Measurements from ENCODE around the gene C7orf57.
"Not testable (repeated sequence)": the region's sequence is repeated elsewhere in the genome, so short reads cannot be mapped to it uniquely, and the experiment has no call there.

C7orf57 gene

GRCh38 chr7:48033922-48034321 lies 1.4 kb upstream of the C7orf57 start:
- in situ Hi-C loops (cut with MboI; ENCODE audit: low sequenced_read_pairs): no loop called here

GRCh38 chr7:48035967-48036478 lies 680 bp downstream of the C7orf57 start:
- in situ Hi-C loops (cut with MboI; ENCODE audit: low sequenced_read_pairs): no loop called here

- in situ Hi-C loops (cut with MboI; ENCODE audit: low sequenced_read_pairs): no loop called here
Measured at GRCh38 chr7:48038815-48039506, 3.6 kb downstream of the C7orf57 start.

- in situ Hi-C loops (cut with MboI; ENCODE audit: low sequenced_read_pairs): no loop called here
Measured at GRCh38 chr7:48040944-48041652, 5.8 kb downstream of the C7orf57 start.

GRCh38 chr7:48041653-48041970 lies 6.3 kb downstream of the C7orf57 start:
- in situ Hi-C loops (cut with MboI; ENCODE audit: low sequenced_read_pairs): no loop called here

- in situ Hi-C loops (cut with MboI; ENCODE audit: low sequenced_read_pairs): no loop called here
Measured at GRCh38 chr7:48042216-48042615, 6.9 kb downstream of the C7orf57 start.

- in situ Hi-C loops (cut with MboI; ENCODE audit: low sequenced_read_pairs): no loop called here
Measured at GRCh38 chr7:48042636-48043035, 7.3 kb downstream of the C7orf57 start.

GRCh38 chr7:48045195-48045765 lies 9.9 kb downstream of the C7orf57 start:
- in situ Hi-C loops (cut with MboI; ENCODE audit: low sequenced_read_pairs): no loop called here

- in situ Hi-C loops (cut with MboI; ENCODE audit: low sequenced_read_pairs): no loop called here
Measured at GRCh38 chr7:48046458-48046857, 11.1 kb downstream of the C7orf57 start.

- in situ Hi-C loops (cut with MboI; ENCODE audit: low sequenced_read_pairs): no loop called here
Measured at GRCh38 chr7:48048113-48048512, 12.8 kb downstream of the C7orf57 start.

- in situ Hi-C loops (cut with MboI; ENCODE audit: low sequenced_read_pairs): no loop called here
Measured at GRCh38 chr7:48049850-48050249, 14.5 kb downstream of the C7orf57 start.

- in situ Hi-C loops (cut with MboI; ENCODE audit: low sequenced_read_pairs): no loop called here
Measured at GRCh38 chr7:48052748-48053147, 17.4 kb downstream of the C7orf57 start.

- in situ Hi-C loops (cut with MboI; ENCODE audit: low sequenced_read_pairs): no loop called here
Measured at GRCh38 chr7:48053736-48054135, 18.4 kb downstream of the C7orf57 start.

- in situ Hi-C loops (cut with MboI; ENCODE audit: low sequenced_read_pairs): no loop called here
Measured at GRCh38 chr7:48058990-48059389, 23.6 kb downstream of the C7orf57 start.

GRCh38 chr7:48059706-48060105 lies 24.4 kb downstream of the C7orf57 start:
- in situ Hi-C loops (cut with MboI; ENCODE audit: low sequenced_read_pairs): no loop called here

GRCh38 chr7:48063985-48064384 lies 28.6 kb downstream of the C7orf57 start:
- in situ Hi-C loops (cut with MboI; ENCODE audit: low sequenced_read_pairs): no loop called here

- in situ Hi-C loops (cut with MboI; ENCODE audit: low sequenced_read_pairs): no loop called here
Measured at GRCh38 chr7:48067475-48067874, 32.1 kb downstream of the C7orf57 start.

- in situ Hi-C loops (cut with MboI; ENCODE audit: low sequenced_read_pairs): no loop called here
Measured at GRCh38 chr7:48074204-48074654, 38.9 kb downstream of the C7orf57 start.

GRCh38 chr7:48077423-48077822 lies 42.1 kb downstream of the C7orf57 start:
- in situ Hi-C loops (cut with MboI; ENCODE audit: low sequenced_read_pairs): no loop called here

- in situ Hi-C loops (cut with MboI; ENCODE audit: low sequenced_read_pairs): no loop called here
Measured at GRCh38 chr7:48078470-48078869, 43.1 kb downstream of the C7orf57 start.

GRCh38 chr7:48082378-48082777 lies 47.0 kb downstream of the C7orf57 start:
- in situ Hi-C loops (cut with MboI; ENCODE audit: low sequenced_read_pairs): not testable (repeated sequence)

Data from HL-60/S4 treated with retinoic acid at 250 ng/mL for 4 days and 3 days (cell line).